IPS-18a (cell line): ENCODE data around the gene CAMK2B.

Source experiments
- H3K27ac ChIP-seq: one replicate; pipeline ENCODE4 v1.5.1; 2013; ENCODE audit warnings: low read length
- H3K27me3 ChIP-seq: one replicate; pipeline ENCODE4 v1.6.1; 2013; ENCODE audit warnings: mild to moderate bottlenecking, low read length; ENCODE audit not compliant: control insufficient read depth, insufficient read depth
- H3K36me3 ChIP-seq: one replicate; pipeline ENCODE4 v1.6.1; 2013; ENCODE audit warnings: low read depth, low read length; ENCODE audit not compliant: control insufficient read depth
- H3K4me1 ChIP-seq: one replicate; pipeline ENCODE4 v1.6.1; 2013; ENCODE audit warnings: low read depth, low read length; ENCODE audit not compliant: control insufficient read depth
- H3K4me3 ChIP-seq: one replicate; pipeline ENCODE4 v1.5.1; 2013; ENCODE audit warnings: low read length
- H3K9ac ChIP-seq: one replicate; pipeline ENCODE4 v1.6.1; 2013; ENCODE audit warnings: mild to moderate bottlenecking, low read length, moderate library complexity
- H3K9me3 ChIP-seq: one replicate; pipeline ENCODE4 v1.6.1; 2013; ENCODE audit warnings: low read depth, low read length; ENCODE audit not compliant: control insufficient read depth

The CAMK2B gene

GRCh38 chr7:44281811-44282600 lies 43.4 kb downstream of the CAMK2B start:
- no peaks in the 10 kb centered on the region for H3K4me1 ChIP-seq

GRCh38 chr7:44280993-44281721 lies 44.2 kb downstream of the CAMK2B start:
- H3K27me3 ChIP-seq = peaks cover 5% of the 10 kb centered on the region
- H3K4me1 ChIP-seq = no peaks in the 10 kb centered on the region
- H3K36me3 ChIP-seq = no peaks in the 10 kb centered on the region
- no peak overlapping the region for H3K27ac ChIP-seq
- no peak overlapping the region for H3K9ac ChIP-seq
- H3K4me3 ChIP-seq = no peak overlapping the region
- H3K9me3 ChIP-seq = no peaks in the 10 kb centered on the region

More at GRCh38 chr7:44281811-44282600, 43.4 kb downstream of the CAMK2B start:
- Histone ChIP-seq H3K27me3 (no peaks in the 10 kb centered on the region), H3K27ac (no peak overlapping the region), H3K9me3 (no peaks in the 10 kb centered on the region), H3K9ac (no peak overlapping the region), H3K36me3 (no peaks in the 10 kb centered on the region), H3K4me3 (no peak overlapping the region)

- Histone ChIP-seq H3K4me1 (no peaks in the 10 kb centered on the region), H3K9me3 (no peaks in the 10 kb centered on the region), H3K4me3 (no peak overlapping the region), H3K27ac (no peak overlapping the region), H3K9ac (no peak overlapping the region), H3K36me3 (no peaks in the 10 kb centered on the region), H3K27me3 (peaks cover 5% of the 10 kb centered on the region)
These were observed 44.8 kb downstream of the CAMK2B start for GRCh38 chr7:44280636-44280992.

- H3K27me3 ChIP-seq = peaks cover 12% of the 10 kb centered on the region
- H3K9ac ChIP-seq = no peak overlapping the region
- no peak overlapping the region for H3K4me3 ChIP-seq
These were observed 45.5 kb downstream of the CAMK2B start for GRCh38 chr7:44279731-44280505.

GRCh38 chr7:44279286-44279685 lies 46.1 kb downstream of the CAMK2B start:
- Histone ChIP-seq H3K27me3 (peaks cover 18% of the 10 kb centered on the region), H3K27ac (no peak overlapping the region), H3K4me1 (no peaks in the 10 kb centered on the region), H3K9me3 (no peaks in the 10 kb centered on the region), H3K36me3 (no peaks in the 10 kb centered on the region), H3K4me3 (no peak overlapping the region), H3K9ac (no peak overlapping the region)

More at GRCh38 chr7:44279731-44280505, 45.5 kb downstream of the CAMK2B start:
- Histone ChIP-seq H3K9me3 (no peaks in the 10 kb centered on the region), H3K36me3 (no peaks in the 10 kb centered on the region), H3K27ac (no peak overlapping the region), H3K4me1 (no peaks in the 10 kb centered on the region)

GRCh38 chr7:44278451-44279161 lies 46.8 kb downstream of the CAMK2B start:
- H3K4me3 ChIP-seq = no peak overlapping the region
- peaks cover 24% of the 10 kb centered on the region for H3K27me3 ChIP-seq

GRCh38 chr7:44277851-44278250 lies 47.5 kb downstream of the CAMK2B start:
- Histone ChIP-seq H3K36me3 (no peaks in the 10 kb centered on the region), H3K27me3 (peaks cover 24% of the 10 kb centered on the region), H3K27ac (no peak overlapping the region), H3K4me1 (no peaks in the 10 kb centered on the region), H3K9ac (no peak overlapping the region), H3K9me3 (no peaks in the 10 kb centered on the region), H3K4me3 (no peak overlapping the region)

More at GRCh38 chr7:44278451-44279161, 46.8 kb downstream of the CAMK2B start:
- H3K9me3 ChIP-seq = no peaks in the 10 kb centered on the region
- no peaks in the 10 kb centered on the region for H3K36me3 ChIP-seq
- H3K4me1 ChIP-seq = no peaks in the 10 kb centered on the region
- no peak overlapping the region for H3K9ac ChIP-seq
- H3K27ac ChIP-seq = no peak overlapping the region

GRCh38 chr7:44277391-44277790 lies 48.0 kb downstream of the CAMK2B start:
- Histone ChIP-seq H3K4me3 (no peak overlapping the region), H3K4me1 (no peaks in the 10 kb centered on the region), H3K27ac (no peak overlapping the region), H3K9me3 (no peaks in the 10 kb centered on the region), H3K36me3 (no peaks in the 10 kb centered on the region), H3K27me3 (peaks cover 24% of the 10 kb centered on the region), H3K9ac (no peak overlapping the region)

- Histone ChIP-seq H3K9me3 (no peaks in the 10 kb centered on the region), H3K27ac (no peak overlapping the region), H3K9ac (no peak overlapping the region), H3K4me3 (peak overlapping the region; percentile 31), H3K36me3 (no peaks in the 10 kb centered on the region), H3K27me3 (peaks cover 24% of the 10 kb centered on the region), H3K4me1 (no peaks in the 10 kb centered on the region)
These were observed 48.7 kb downstream of the CAMK2B start for GRCh38 chr7:44276571-44277221.

- no peaks in the 10 kb centered on the region for H3K36me3 ChIP-seq
- H3K9ac ChIP-seq = no peak overlapping the region
- H3K9me3 ChIP-seq = no peaks in the 10 kb centered on the region
- H3K4me3 ChIP-seq = peak overlapping the region; percentile 31
- no peaks in the 10 kb centered on the region for H3K4me1 ChIP-seq
- H3K27ac ChIP-seq = no peak overlapping the region
- H3K27me3 ChIP-seq = peaks cover 24% of the 10 kb centered on the region
These were observed 49.3 kb downstream of the CAMK2B start for GRCh38 chr7:44275957-44276570.
